NB4 (cell line): ENCODE results near the gene MUSTN1.
A peak's percentile ranks its signal among the peaks of the same experiment; 100 is the strongest.

Experiments
- DNase-seq: peaks from one replicate; pipeline ENCODE4 v3.0.0; 2010; ENCODE audit warnings: low read depth
- H3K4me3 ChIP-seq: one replicate; pipeline ENCODE4 v1.5.1; 2011; ENCODE audit warnings: mild to moderate bottlenecking, low read depth, low read length, moderate library complexity
- MAX ChIP-seq: IDR thresholded peaks from 2 replicates; pipeline ENCODE4 v1.6.1; 2011; ENCODE audit warnings: low read depth, low read length
- MYC ChIP-seq: IDR thresholded peaks from 2 replicates; pipeline ENCODE4 v1.6.1; 2011; ENCODE audit warnings: low read depth, low read length
- POLR2A ChIP-seq: IDR thresholded peaks from 2 replicates; pipeline ENCODE4 v1.6.1; 2011; ENCODE audit warnings: mild to moderate bottlenecking; ENCODE audit not compliant: insufficient read length; ENCODE audit errors: extremely low read depth
- TF ChIP-seq, protein P1 (sequence below): IDR thresholded peaks from one replicate; pipeline ENCODE4 v1.5.1; 2012; ENCODE audit warnings: low read depth, low read length

MUSTN1 gene

GRCh38 chr3:52805270-52806039 is 29.4 kb downstream of the MUSTN1 start:
- H3K4me3 ChIP-seq = no peak overlapping the region
- DNase-seq = no peak
- no peak for TF ChIP-seq MAX
- TF ChIP-seq POLR2A = no peak
- TF ChIP-seq MYC = no peak
- TF ChIP-seq, protein P1, sequence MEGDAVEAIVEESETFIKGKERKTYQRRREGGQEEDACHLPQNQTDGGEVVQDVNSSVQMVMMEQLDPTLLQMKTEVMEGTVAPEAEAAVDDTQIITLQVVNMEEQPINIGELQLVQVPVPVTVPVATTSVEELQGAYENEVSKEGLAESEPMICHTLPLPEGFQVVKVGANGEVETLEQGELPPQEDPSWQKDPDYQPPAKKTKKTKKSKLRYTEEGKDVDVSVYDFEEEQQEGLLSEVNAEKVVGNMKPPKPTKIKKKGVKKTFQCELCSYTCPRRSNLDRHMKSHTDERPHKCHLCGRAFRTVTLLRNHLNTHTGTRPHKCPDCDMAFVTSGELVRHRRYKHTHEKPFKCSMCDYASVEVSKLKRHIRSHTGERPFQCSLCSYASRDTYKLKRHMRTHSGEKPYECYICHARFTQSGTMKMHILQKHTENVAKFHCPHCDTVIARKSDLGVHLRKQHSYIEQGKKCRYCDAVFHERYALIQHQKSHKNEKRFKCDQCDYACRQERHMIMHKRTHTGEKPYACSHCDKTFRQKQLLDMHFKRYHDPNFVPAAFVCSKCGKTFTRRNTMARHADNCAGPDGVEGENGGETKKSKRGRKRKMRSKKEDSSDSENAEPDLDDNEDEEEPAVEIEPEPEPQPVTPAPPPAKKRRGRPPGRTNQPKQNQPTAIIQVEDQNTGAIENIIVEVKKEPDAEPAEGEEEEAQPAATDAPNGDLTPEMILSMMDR = no peak

- no peak for TF ChIP-seq POLR2A
- TF ChIP-seq MYC = no peak
- no peak for TF ChIP-seq MAX
- TF ChIP-seq, protein P1 = no peak
- no peak overlapping the region for H3K4me3 ChIP-seq
- DNase-seq = no peak
Measured at GRCh38 chr3:52801839-52802238, 33.0 kb downstream of the MUSTN1 start.

DNA sequence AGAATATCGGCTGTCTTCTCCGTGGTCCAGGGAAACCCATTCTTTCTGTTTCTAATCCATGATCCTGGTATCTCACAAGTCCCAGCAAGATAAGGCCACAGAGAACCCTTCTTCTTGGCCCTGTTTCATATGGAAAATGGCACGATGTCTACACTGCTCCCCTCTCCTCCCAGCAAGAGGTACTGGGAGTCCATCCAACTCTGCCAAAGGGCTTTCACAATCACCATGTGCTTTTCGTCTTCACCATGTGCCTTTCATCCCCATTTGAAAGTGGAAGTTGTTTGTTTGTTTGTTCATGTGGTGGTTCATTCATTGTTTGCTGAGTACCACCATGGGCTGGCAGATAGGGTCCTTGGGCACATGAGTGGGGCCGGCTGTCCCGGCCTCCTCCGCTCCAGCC is 34.7 kb downstream of the MUSTN1 start:
- H3K4me3 ChIP-seq = no peak overlapping the region
- DNase-seq = no peak
- TF ChIP-seq, protein P1 = no peak
- TF ChIP-seq MAX = peak; percentile 62

DNA sequence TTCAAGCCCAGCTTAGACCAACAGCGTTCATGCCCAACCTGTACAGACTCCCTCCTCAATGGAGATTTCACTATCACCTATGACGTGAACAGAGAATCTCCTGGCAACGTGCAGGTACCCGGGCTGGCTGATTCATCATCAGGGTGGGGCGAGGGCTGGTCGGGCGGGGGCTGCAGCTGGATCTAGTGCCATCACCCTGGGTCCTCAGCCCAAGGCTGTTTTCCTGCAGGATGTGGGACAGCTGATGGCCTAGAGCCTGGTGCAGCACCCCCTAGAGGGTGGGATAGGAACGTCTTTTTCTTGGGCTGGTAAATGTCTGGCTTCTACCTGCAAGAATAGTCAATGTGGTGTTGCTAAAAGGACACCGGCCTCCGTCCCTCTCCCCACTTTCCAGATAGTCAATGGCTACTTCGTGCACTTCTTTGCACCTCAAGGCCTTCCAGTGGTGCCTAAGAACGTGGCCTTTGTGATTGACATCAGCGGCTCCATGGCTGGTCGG is 35.8 kb downstream of the MUSTN1 start:
- H3K4me3 ChIP-seq = no peak overlapping the region
- TF ChIP-seq POLR2A = no peak
- TF ChIP-seq MYC = no peak
- TF ChIP-seq, protein P1 = peak; percentile 77
- peak; percentile 34 for DNase-seq

- DNase-seq = no peak
- TF ChIP-seq POLR2A = no peak
- no peak for TF ChIP-seq MAX
- TF ChIP-seq, protein P1 = no peak
- TF ChIP-seq MYC = no peak
- no peak overlapping the region for H3K4me3 ChIP-seq
Measured at GRCh38 chr3:52798376-52798977, 36.3 kb downstream of the MUSTN1 start.
